HUES48 (cell line): Measurements from ENCODE around the gene CDC26.

Source experiments
- H3K27ac ChIP-seq: one replicate; pipeline ENCODE4 v1.7.0; 2013; ENCODE audit warnings: low read depth, low read length, inconsistent platforms
- H3K27me3 ChIP-seq: 2 replicates; pipeline ENCODE4 v1.6.1; 2013; ENCODE audit warnings: mild to moderate bottlenecking, low read length; ENCODE audit not compliant: control insufficient read depth, insufficient read depth
- H3K36me3 ChIP-seq: 2 replicates; pipeline ENCODE4 v1.6.1; 2013; ENCODE audit warnings: low read length; ENCODE audit not compliant: control insufficient read depth, insufficient read depth
- H3K4me1 ChIP-seq: 2 replicates; pipeline ENCODE4 v1.6.1; 2013; ENCODE audit warnings: mild to moderate bottlenecking, low read length; ENCODE audit not compliant: control insufficient read depth, insufficient read depth
- H3K4me3 ChIP-seq: 2 replicates; pipeline ENCODE4 v1.5.1; 2013; ENCODE audit warnings: mild to moderate bottlenecking, low read depth, low read length
- H3K9ac ChIP-seq: 2 replicates; pipeline ENCODE4 v1.6.1; 2013; ENCODE audit warnings: mild to moderate bottlenecking, low read depth, low read length, moderate library complexity
- H3K9me3 ChIP-seq: 2 replicates; pipeline ENCODE4 v1.6.1; 2013; ENCODE audit warnings: low read length; ENCODE audit not compliant: control insufficient read depth, insufficient read depth

CDC26 gene

DNA sequence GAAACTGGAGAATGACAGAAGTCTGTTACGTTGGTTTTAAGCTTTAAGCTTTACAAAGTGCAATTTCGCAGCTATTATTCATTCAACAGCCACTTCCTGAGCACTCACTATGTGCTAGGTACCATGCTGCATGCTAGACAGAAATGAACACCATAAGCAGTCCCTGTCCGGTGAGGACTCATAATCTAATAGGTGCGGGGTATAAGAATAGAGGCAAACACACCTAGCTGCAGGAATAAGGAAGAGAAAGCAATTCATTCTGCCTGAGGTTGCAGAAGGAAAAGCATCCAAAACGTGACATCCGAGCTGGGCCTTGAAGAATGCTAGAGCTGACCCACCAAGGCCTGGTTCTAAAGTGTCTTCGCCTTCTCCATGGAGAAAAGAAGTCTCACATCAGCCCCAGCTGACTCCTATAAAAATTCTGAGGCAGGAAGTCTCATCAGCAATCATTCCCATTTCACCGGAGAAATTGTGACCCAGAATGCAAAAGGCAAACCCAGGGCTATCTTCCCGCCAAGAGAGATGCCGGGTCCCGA, 54.8 kb downstream of the CDC26 start:
- peak overlapping the region; percentile 65 for H3K9ac ChIP-seq
- no peaks in the 10 kb centered on the region for H3K27me3 ChIP-seq
- no peaks in the 10 kb centered on the region for H3K9me3 ChIP-seq
- peaks cover 6% of the 10 kb centered on the region for H3K36me3 ChIP-seq
- H3K4me3 ChIP-seq = peak overlapping the region; percentile 93
- no peaks in the 10 kb centered on the region for H3K4me1 ChIP-seq
- H3K27ac ChIP-seq = peak overlapping the region; percentile 84

DNA sequence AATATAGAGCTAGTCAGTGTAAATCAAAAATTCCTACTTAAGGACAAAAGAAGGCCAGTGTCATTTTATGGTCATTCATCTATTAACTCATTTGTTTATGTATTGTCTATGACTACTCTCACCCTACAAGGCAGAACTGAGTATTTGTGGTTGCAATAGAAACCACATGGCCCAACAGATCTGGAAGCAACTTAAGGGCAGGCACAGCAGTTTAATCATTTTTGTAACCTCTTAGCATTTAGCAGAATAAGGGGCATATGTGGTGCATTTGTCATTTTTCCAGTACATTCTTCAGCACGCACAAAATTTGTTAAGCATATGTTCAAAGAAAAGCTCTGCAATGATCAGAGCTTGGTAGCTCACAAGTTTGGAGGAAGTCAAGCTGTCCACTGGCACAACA, 55.4 kb downstream of the CDC26 start:
- peaks cover 4% of the 10 kb centered on the region for H3K36me3 ChIP-seq
- peak overlapping the region; percentile 93 for H3K4me3 ChIP-seq
- no peaks in the 10 kb centered on the region for H3K9me3 ChIP-seq
- H3K4me1 ChIP-seq = no peaks in the 10 kb centered on the region
- H3K27ac ChIP-seq = no peak overlapping the region
- no peak overlapping the region for H3K9ac ChIP-seq
- no peaks in the 10 kb centered on the region for H3K27me3 ChIP-seq

DNA sequence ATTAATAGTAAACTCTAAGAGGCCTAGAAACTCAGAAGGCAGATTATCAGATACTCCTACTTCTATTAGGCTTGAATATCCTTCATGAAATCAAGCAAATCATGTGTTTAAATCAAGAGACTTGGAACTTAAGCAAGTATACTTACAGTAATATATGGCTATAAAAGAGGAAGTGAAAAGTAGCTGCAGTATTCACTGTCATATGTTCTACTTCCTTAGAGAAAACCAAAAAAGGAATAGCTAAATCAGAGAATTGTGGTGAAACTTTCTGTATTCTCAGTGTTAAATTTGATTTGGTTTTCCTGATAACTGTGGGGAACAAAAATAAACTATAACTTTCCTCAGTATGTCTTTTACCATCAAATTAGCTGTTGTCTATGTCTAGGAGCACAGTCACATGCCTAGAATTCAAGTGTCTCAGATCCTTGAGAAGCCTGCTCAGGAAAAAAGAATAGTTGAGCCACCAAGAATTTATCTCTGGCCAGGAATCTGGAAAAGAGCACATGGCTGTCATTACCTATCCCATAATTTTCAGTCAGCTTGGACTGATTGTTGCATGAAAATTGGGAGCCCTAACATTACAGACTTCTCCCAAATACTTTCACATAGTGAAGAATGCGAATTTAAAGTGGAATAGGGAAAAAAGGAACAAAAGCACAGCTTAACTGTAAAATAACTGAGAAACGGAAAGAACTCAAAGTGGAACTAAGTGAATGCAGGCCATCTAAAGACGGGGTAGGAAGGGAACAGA, 56.0 kb downstream of the CDC26 start:
- no peaks in the 10 kb centered on the region for H3K27me3 ChIP-seq
- no peaks in the 10 kb centered on the region for H3K36me3 ChIP-seq
- no peaks in the 10 kb centered on the region for H3K4me1 ChIP-seq
- H3K27ac ChIP-seq = no peak overlapping the region
- no peak overlapping the region for H3K4me3 ChIP-seq
- no peak overlapping the region for H3K9ac ChIP-seq
- no peaks in the 10 kb centered on the region for H3K9me3 ChIP-seq
